Uterus (tissue), 2 donors: ENCODE measurements around the gene CYP2J2.

Experiments used
- CTCF ChIP-seq, 4 experiments: fragments of 200-600 bp in 2 of 4; fragments of 450-650 bp in 2 of 4; sonication (generic) in 2 of 4; IDR thresholded peaks; one replicate each; pipeline ENCODE4 v1.5.1; 2016 to 2019; ENCODE audit warnings: antibody characterized with exemption in 4 of 4, mild to moderate bottlenecking in 2 of 4, moderate library complexity in 1 of 4
- POLR2A ChIP-seq, 2 donors: fragments of 450-650 bp; IDR thresholded peaks; one replicate each; pipeline ENCODE4 v1.6.1; 2016; ENCODE audit warnings: antibody characterized with exemption in 2 of 2, mild to moderate bottlenecking in 1 of 2, moderate library complexity in 1 of 2

GRCh38 chr1:59927213-59927612 is 640 bp upstream of the CYP2J2 start:
- TF ChIP-seq CTCF (IDR thresholded peaks at IDR 0.05) (no peak), POLR2A (IDR thresholded peaks at IDR 0.05) (no peak)
